NCI-H1048 (cell line): ENCODE measurements around the gene PLAAT4.

Experiments used
- DNase-seq: peaks from one replicate; lab custom pipeline; 2025; lab: John Stamatoyannopoulos, UW

PLAAT4 gene, protein sequence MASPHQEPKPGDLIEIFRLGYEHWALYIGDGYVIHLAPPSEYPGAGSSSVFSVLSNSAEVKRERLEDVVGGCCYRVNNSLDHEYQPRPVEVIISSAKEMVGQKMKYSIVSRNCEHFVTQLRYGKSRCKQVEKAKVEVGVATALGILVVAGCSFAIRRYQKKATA

DNA sequence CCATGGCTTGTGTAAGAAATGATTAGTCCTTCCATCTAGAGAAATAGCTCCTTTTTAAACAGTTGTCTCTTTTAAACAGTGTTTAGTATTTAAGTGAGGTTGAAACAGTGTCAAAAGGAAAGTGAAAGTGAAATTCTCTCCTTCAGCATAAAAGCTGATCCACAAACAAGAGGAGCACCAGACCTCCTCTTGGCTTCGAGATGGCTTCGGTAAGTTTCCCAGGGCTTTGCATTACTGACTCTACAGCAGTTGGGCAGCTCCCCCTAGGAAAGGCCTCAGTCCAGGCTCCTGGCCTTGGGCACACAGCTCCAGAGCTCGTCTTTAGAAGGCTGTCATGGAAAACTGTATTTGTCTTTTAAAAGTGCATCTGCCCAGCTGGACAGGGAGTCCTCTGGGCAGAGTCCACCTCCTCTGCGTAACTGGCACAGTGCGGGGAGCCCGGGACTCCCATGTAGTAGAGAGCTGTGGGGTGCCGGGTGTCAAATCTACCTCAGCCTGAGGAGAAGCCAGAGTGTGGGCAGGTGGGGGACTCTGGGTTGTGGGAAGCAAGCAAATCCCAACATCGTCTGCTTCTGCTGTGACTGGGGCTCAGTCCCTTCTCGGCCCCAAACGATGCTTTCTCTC is at the start of gene PLAAT4:
PLAAT4 (plus strand) TSS at position 140 of the 624 bp plus-strand sequence; CDS start at position 201, 61 bp downstream.
- no peak for DNase-seq

DNA sequence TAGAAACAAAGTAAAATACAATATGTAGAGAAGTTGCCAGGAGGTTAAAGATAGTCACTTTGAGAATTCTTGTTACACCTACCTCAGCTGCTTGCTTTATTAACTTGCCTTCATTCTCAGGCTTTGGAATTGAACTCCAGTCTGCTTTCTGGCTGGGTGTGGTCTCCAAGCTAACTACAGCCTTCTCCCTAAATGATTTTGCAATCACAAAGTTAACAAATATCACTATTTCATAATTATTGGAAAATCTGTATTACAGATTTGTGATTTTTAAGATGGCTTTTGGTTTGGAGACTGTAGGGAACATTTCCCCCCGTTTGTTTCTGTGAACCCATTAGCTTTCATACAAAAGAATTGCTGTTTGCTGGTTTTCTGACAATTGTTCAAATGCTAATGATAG is 47.8 kb upstream of the PLAAT4 start:
- no peak for DNase-seq

DNA sequence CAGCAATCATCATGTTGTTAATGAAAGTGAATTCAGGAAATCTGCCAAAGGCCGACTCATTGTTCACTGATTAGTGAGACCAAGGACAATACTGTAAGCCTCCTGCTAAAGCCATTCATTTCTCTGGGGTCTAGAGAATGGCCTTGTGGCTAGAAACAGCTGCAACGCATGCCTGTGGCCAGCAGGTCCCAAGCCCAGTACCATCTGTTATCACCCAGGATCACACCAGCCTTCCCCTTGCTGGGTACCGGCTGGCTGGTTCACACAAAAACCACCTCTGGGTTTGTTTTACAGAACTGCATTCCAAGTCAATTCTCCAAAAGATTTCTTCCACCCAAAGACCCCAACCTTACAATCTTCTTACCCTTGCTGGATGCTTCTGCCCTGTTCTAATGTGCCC is 46.7 kb upstream of the PLAAT4 start:
- no peak for DNase-seq

DNA sequence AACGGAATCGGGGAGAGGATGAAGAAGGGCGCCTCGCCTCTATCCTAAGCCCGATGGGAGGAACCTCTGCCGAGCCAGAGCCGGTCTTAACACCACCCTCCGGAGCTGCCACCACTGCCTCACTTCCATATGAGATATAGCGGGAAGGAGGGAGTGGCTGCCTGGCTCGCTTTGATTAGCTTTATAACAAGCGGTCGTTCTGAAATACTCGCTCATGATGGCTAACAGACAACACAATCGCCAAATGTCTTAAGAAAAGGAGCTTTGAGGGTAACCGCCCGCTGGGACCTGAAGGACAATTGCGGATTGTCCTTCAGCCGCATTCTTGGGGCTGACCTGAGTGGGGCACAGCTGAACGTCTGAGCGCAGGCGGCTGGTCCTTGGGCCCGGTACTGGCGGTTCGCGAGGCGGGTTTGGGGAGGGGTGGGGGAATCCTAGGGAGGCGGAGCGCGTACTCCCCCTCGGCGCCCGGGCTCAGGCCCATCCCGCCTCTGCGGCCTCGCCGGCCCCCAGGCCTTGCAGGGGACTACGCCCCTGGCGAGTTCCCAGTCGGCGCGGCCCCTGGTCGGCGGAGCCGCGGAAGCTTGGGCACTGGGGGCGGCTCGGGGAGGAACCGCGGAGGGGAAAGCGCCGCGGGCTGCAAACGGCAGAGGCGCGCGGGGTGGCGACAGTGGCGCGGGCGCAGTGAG is 45.9 kb upstream of the PLAAT4 start, which contains the start of gene PLAAT5:
PLAAT5 (minus strand) TSS at position 617 of the 689 bp plus-strand sequence; CDS start at position 484, 133 bp downstream.
- DNase-seq: no peak

DNA sequence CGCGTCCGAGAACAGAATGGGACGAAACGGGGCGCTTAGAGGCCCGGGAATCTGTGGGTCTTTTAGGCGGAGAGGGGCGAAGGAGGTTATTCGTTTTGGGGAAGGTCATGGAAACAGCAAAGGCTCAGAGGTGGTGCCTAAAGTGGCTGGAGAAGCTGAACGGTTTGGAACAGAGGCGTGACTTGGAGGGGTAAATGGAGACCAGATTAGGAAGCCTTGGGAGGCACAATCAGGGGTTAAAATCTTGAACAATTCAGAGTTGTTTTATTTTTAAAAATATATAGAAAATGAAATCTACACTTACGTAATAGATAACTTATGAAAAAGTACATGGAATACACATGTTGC is 45.4 kb upstream of the PLAAT4 start:
- DNase-seq: no peak

DNA sequence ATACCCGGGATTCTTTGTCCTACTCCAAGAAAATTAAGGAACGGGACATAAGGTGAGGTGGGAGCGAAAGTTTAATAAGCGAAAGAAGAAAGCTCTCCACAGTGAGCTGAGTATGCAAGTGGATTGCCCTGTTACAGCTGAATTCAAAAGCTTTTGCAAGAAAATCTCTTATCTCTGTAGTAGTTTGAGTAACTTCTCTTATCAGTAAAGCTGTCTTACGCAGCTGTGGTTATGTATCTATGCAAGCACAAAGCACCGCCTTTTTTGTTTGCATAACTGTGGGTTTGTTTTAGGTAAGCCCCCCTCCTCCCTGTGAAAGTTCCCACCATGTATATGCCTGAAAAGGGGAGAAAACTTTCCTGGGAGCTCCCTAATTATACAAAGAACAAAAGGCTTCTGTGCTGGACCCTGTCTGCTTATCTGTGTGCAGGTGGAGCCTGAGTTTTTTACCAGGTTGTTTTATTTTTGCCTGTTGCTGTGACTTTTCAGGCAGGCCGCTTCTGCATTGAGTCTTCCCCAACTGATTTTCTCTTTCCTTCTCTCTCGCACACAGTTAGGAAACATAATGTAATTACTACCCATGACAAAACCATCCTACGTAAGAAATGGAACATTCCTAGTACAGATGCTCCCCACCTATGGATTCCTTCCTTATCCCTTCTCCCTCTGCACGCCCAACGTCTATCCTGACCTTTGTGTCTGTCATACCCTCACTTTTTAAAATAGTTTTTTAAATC is 44.8 kb upstream of the PLAAT4 start:
- DNase-seq: no peak

DNA sequence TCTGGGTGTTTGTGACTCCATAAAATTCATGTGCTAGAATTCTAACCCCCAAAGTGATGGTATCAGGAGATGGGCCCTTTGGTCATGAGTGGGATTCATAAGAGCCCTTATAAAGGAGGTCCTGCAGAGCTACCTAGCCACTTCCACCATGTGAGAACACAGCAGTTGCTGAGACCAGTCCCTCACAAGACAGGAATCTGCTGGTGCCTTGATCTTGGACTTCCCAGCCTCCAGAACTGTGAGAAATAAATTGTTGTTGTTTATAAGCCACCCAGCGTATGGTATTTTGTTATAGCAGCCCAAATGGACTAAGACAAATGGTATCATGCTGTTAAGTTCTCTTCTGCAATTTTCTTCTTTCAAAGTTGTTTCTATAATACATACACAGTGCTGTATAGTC is 44.2 kb upstream of the PLAAT4 start:
- DNase-seq: no peak

DNA sequence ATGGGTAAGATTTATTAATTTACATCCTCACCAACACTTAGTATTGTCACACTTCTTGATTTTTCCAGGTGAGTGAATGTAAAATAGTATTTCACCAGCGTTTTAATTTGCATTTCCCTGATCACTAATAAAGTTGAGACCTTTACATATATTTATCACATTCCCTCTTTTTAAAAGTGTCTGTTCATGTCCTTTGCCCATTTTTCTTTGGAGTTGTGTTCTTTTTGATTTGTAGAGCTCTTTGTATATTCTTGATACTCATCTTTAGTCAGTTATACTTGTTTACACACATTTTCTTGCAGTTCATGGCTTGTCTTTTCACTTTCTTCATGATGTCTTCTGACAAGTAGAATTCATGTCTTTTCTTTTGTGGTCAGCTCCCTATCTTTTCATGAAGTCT is 43.5 kb upstream of the PLAAT4 start:
- no peak for DNase-seq

DNA sequence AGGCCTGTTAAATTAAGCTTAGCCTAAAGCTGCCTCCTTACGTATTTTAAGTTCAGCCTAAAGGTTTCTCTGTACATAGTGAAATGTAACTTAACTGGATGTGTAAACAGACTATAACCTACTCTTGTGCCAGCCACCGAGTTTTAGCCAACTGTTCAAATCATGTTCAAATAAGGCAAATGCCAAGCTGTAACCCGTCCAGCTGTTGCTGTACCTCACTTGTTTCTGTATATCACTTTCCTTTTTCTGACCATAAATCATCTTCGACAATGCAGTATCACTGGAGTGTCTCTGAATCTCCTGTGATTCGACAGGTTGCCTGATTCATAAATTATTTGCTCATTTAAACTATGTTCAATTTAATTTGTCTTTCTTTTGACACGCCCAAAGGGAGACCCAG is 41.6 kb upstream of the PLAAT4 start:
- no peak for DNase-seq

DNA sequence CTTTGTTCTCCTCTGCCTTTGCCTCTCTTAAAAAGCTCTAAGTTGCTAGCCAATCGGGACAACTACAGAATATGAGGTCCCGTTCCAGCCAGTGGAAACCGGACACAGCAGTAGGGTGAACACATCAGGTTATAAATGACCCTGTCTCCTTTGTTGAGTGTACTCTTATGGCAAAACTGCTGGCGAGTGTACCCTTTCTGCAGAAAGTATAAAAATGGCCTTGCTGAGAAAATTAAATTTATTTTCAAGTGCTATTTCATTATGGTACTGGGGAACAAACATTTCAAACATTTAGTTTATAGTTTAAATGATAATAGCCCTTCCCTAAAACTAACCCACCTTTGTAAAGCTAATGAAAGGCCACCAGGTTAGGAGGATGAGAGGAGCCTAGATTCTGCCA is 36.7 kb upstream of the PLAAT4 start:
- DNase-seq: no peak

DNA sequence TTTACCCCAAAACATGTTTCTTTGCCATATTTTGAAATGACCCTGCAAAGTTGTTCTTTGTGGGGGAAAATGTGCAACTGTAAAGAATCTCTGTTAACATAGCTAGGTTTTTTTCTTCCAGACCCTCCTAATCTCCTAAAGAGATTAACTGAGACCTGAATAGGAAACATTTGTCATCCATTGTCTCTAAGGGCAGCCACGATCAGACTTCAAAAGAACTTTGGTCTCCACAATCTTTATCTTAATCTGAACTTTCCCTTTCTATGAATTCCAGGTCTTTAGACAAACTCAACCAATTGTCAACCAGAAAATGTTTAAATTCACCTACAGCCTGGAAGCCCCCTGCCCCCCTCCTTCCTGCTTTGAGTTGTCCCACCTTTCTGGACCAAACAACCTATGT is 35.4 kb upstream of the PLAAT4 start:
- DNase-seq: no peak

DNA sequence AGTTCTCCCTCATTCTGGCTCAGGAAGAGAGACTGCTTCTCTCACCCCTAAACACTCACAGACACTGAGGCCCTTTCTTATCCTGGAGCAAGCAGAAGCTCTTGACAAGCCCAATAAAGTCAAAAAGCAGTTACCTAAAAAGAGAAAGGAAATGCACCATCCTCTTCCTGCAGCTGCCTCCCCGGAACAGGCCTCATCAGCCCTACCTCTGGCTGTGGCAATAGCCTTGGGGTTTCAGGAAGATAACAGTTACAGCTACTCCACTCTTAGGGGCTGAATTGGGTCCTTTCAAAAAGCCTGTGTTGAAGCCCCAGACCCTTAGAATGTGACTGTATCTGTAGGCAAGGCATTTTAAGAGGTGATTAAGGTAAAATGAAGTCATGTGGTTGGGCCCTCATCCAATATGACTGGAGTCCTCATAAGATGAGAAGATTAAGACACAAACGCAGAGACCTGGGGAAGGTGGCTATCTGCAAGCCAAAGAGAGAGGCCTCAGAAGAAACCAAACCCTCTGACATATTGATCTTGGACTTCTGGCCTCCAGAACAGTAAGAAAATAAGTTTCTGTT is 34.3 kb upstream of the PLAAT4 start:
- DNase-seq: no peak

DNA sequence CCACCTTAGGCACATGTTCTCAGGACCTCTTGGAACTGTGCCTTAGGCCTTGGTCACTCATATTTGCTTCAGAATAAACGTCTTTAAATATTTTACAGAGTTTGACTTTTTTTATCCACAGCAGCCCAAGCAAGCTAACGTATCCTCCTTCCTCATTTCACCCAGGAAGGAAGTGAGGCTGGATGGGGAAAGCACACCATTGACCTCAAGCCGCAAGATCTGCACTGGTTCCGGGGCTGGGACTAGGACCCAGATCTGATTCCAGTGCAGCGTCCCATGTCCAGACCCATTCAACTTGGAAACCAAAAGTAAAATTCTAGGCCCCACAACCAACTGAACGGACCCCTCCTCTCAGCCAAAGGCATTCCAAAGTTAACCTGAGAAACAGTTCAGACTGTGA is 33.1 kb upstream of the PLAAT4 start:
- DNase-seq: no peak

DNA sequence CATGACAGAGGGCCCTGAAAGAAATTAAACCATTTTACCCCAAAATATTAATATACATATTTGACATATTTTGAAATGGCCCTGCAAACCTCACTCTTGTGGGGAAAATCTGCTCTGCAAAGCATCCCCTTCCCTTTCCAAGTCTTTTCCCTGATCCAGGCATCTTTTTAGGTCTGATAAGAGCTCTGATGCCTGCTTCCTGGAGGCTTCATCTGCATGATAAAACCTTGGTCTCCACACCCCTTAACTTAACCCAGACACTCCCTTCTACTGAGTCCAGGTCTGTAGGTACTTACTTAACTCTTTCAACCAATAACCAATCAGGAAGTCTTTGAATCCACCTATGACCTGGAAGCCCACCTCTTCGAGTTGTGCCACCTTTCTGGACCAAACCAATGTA is 32.6 kb upstream of the PLAAT4 start:
- DNase-seq: no peak

DNA sequence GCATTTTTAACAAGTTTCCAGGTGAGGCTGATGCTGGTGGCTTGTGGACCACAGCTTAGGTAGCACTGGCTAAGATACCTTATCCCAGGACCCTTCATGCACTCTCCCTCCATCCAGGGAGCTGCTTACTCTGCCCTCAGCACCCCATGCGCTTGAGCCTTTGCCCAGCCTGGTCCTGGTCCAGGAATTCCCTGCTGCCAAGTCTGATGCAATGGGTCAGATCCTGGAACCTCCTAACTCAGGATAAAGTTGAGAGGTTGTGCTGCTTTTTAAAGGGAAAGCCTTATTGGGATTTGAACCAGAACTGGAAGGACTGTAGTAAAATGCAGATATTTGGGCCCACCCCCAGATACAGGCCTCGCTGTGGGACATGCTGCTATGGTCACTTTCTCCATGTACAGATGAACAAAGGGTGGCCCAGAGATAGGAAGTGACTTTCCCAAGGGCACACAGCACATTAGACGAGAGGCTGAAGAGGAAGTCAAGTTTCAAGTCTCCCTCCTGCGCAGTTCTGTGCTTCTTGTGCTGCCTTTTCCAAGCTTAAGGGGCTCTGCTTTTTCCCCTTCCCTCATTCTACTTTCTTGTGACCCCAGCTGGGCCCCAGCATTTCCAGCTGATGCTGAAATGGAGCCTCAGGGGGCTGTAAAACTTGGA is 31.5 kb upstream of the PLAAT4 start:
- no peak for DNase-seq

DNA sequence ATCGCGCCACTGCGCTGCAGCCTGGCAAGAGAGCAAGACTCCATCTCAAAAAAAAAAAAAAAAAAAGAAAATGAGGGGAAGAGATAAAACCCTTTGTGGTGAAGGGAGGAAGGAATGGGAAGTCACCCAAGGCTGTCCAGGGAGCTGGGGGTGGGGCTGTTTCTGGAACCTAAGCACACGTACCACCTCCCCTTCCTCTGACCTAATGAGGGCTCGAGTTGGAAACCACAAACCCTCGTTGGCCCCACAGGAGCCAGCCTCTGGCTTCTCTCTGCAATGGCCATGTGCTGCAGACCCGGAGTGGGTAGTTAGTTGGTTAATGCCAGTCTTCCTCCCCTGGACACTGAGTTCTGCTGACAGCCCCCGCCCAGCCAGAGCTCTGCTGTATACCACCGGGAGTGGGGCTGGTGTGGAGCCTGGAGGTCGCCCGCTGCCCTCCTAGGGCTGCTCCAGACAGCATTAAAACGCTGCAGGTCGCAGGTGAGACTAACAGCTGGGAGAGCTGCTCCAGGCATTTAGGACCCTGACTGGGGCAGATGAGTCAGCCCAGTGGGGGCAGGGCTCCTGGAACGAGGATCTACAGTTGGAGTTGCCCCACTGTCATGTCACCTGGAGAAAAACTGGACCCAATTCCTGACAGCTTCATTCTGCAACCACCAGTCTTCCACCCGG is 30.6 kb upstream of the PLAAT4 start, which contains the start of gene LGALS12:
LGALS12 (plus strand) TSS at position 228 of the 672 bp plus-strand sequence; CDS start at position 603, 375 bp downstream.
- no peak for DNase-seq

DNA sequence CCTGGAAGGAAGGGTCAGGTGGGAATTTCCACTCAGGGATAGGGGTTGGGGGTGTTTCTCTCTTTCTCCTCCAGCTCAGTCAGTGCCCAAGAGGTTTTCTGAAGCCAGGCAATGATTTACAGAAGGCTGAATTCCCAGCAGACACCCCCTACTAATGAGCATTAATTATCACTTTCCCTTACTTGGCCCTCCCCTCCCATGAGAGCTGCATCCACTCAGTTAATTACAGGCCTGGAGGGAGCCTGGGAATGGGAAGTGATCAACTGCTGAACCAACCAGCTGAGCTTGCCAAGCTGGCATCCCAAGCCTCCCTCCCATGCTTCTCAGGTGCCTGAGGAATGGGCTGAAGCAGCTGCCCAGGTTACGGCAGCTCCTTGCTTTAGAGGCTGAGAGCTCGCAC is 29.7 kb upstream of the PLAAT4 start:
- no peak for DNase-seq

DNA sequence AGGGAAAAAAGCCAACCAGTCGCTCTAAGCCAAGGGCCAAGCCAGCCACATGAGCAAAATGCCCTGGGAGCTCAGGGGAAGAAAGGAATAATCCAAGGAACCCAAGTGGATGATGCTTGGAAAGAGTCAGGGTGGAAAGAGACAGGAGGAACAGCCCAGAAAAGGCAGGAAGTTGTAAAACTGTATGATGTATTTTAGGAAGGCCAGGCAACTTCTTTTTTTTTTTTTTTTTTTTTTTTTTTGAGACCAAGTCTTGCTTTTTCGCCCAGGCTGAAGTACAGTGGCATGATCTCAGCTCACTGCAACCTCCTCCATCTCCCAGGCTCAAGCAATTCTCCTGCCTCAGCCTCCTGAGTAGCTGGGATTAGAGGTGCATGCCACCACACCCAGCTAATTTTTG is 29.1 kb upstream of the PLAAT4 start:
- no peak for DNase-seq

DNA sequence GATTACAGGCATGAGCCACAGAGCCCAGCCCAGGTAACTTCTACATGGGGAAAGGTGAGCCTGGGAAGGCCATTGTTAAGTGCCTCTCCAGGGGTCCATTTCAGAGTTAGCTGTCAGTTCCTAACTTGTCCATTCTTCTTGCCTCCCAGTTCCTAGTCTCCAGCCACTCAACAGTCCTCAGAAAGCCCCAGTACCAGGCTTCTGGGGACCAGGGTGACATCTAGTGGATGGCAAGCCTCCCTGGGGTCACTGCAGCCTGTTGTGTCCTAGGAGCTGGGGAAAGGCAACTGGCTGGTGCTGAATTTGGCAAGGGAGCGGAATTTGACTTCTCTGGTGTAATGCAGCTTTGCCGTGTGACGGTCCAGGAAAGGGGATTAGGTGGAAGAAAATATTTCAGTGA is 28.6 kb upstream of the PLAAT4 start:
- DNase-seq: no peak

DNA sequence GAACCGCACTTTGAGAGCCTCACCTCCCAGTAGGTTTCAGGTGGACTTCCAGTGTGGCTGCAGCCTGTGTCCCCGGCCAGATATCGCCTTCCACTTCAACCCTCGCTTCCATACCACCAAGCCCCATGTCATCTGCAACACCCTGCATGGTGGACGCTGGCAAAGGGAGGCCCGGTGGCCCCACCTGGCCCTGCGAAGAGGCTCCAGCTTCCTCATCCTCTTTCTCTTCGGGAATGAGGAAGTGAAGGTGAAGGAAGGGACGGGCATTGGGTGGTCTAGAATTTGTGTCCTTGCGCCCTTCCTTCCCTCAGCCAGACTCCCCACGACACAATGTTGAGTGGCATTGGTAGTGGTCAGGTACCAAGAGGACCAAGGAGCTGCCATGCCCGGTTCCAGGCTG is 27.9 kb upstream of the PLAAT4 start:
- no peak for DNase-seq

DNA sequence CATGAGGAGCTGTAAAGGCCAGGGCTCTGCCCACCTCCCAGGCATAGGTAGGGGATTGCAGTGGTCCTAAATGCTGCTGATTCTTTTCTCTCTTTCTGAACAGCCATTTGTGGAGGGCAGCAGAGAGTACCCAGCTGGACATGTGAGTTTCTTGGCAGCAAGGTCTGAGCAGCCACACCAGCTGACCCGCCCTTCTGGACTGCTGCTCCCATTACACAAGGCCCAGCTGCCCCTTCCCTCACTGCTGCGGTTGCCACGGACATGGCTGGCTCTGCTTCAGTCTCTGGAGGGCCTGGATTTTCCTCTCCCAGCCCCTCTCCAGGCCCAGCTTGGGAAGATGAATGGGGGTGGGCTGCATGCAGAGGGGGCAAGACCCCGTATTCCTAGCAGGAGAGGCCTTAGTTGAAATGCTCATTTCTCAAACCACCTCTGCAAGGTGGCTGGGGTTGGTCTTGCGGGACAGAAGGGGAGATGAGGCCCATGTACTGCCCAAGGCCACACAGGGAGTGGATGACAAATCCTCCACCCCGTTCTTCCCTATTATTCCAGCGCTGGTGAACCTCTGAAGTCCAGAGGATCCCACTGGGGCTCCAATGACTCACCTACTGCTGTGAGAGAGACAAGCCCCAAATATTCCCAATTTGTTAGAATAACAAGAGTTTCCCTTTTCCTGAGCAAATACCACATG is 26.1 kb upstream of the PLAAT4 start:
- DNase-seq: no peak
